ENCODE results near the gene PPP2R2C. TPM values are rescaled to one million over a fixed set of nuclear protein-coding genes. Genes with fewer than 3 reads are reported as not detected.

PPP2R2C gene
- total RNA-seq, 1 donor from 2014 or later = 10.8 TPM

GRCh38 chr4:6368096-6368495 is 104.3 kb downstream of the PPP2R2C start:
- no peaks in the 10 kb centered on the region for H3K36me3 Mint-ChIP-seq
- H3K27ac Mint-ChIP-seq = no peak overlapping the region
- H3K4me3 Mint-ChIP-seq = no peak overlapping the region
- H3K4me1 Mint-ChIP-seq (ENCODE audit: unreplicated experiment) = no peaks in the 10 kb centered on the region
- no peaks in the 10 kb centered on the region for H3K9me3 Mint-ChIP-seq
- DNase-seq (ENCODE audit: extremely low spot score, unreplicated experiment) = no peak
- TF ChIP-seq CTCF (conservative IDR thresholded peaks at IDR 0.05) = no peak
- peaks cover 38% of the 10 kb centered on the region for H3K27me3 Mint-ChIP-seq

- H3K36me3 Mint-ChIP-seq = no peaks in the 10 kb centered on the region
- DNase-seq (ENCODE audit: extremely low spot score, unreplicated experiment) = no peak
- H3K27ac Mint-ChIP-seq = no peak overlapping the region
- peaks cover 38% of the 10 kb centered on the region for H3K27me3 Mint-ChIP-seq
- H3K4me1 Mint-ChIP-seq (ENCODE audit: unreplicated experiment) = no peaks in the 10 kb centered on the region
- no peak for TF ChIP-seq CTCF (conservative IDR thresholded peaks at IDR 0.05)
- no peaks in the 10 kb centered on the region for H3K9me3 Mint-ChIP-seq
- no peak overlapping the region for H3K4me3 Mint-ChIP-seq
Measured at GRCh38 chr4:6367371-6367851, 105.0 kb downstream of the PPP2R2C start.

GRCh38 chr4:6366581-6366980 is 105.8 kb downstream of the PPP2R2C start:
- Mint-ChIP-seq H3K4me1 (ENCODE audit: unreplicated experiment) (no peaks in the 10 kb centered on the region), H3K27ac (no peak overlapping the region), H3K27me3 (peaks cover 38% of the 10 kb centered on the region), H3K9me3 (no peaks in the 10 kb centered on the region), H3K4me3 (no peak overlapping the region), H3K36me3 (no peaks in the 10 kb centered on the region)
- no peak for TF ChIP-seq CTCF (conservative IDR thresholded peaks at IDR 0.05)
- no peak for DNase-seq (ENCODE audit: extremely low spot score, unreplicated experiment)

- Mint-ChIP-seq H3K4me3 (no peak overlapping the region), H3K4me1 (ENCODE audit: unreplicated experiment) (no peaks in the 10 kb centered on the region), H3K36me3 (no peaks in the 10 kb centered on the region), H3K9me3 (no peaks in the 10 kb centered on the region), H3K27ac (no peak overlapping the region), H3K27me3 (peaks cover 44% of the 10 kb centered on the region)
- no peak for DNase-seq (ENCODE audit: extremely low spot score, unreplicated experiment)
- no peak for TF ChIP-seq CTCF (conservative IDR thresholded peaks at IDR 0.05)
Measured at GRCh38 chr4:6365545-6366086, 106.8 kb downstream of the PPP2R2C start.

GRCh38 chr4:6364581-6364980 is 107.8 kb downstream of the PPP2R2C start:
- Mint-ChIP-seq H3K9me3 (no peaks in the 10 kb centered on the region), H3K27me3 (peaks cover 44% of the 10 kb centered on the region), H3K27ac (no peak overlapping the region), H3K4me1 (ENCODE audit: unreplicated experiment) (no peaks in the 10 kb centered on the region), H3K4me3 (no peak overlapping the region), H3K36me3 (no peaks in the 10 kb centered on the region)
- no peak for DNase-seq (ENCODE audit: extremely low spot score, unreplicated experiment)
- TF ChIP-seq CTCF (conservative IDR thresholded peaks at IDR 0.05) = no peak

GRCh38 chr4:6364146-6364545 is 108.3 kb downstream of the PPP2R2C start:
- Mint-ChIP-seq H3K9me3 (no peaks in the 10 kb centered on the region), H3K27ac (no peak overlapping the region), H3K4me1 (ENCODE audit: unreplicated experiment) (no peaks in the 10 kb centered on the region), H3K36me3 (no peaks in the 10 kb centered on the region), H3K27me3 (peaks cover 43% of the 10 kb centered on the region), H3K4me3 (no peak overlapping the region)
- no peak for DNase-seq (ENCODE audit: extremely low spot score, unreplicated experiment)
- no peak for TF ChIP-seq CTCF (conservative IDR thresholded peaks at IDR 0.05)
